ENCODE measurements around the gene GNAZ.
A peak's percentile ranks its signal among the peaks of the same experiment; 100 is the strongest.
"Not testable (repeated sequence)": the region's sequence is repeated elsewhere in the genome, so short reads cannot be mapped to it uniquely, and the experiment has no call there.

Gene GNAZ

GRCh38 chr22:23070418-23071229, at the start of gene GNAZ:
Gene GNAZ, plus strand, starts transcription at chr22:23070519. Its CDS starts 25,177 bp downstream, at chr22:23095696.
- peak in 6 of 14 donors; percentile 22 to 60 (median 50) for DNase-seq

DNA sequence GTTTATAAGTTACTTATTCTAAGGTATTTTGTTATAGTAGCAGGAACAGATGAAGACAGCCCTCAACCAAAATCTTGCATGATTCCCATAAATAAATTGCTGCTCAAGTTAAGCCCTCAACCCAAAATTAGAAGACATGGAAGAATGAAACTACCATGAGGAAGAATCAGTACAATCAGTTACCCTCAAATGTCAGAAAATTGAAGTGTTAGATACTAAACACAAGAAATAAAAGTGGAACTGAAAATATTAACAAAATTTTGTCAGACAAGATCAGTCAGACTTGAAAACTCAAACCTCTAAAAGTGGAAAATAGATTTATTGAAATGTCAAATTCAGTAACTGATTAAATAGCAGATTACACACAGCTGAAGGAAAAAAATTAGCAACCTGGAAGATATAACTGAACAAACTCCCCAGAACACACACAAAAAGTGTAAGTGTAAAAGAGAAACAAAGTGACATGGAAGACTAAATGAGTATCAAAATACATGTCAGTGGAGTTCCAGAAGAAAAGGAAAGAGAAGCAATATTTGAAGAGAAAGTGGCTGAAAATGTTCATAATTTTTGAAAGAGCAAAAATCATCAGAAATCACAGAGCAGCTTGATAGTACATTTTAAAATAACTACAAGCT, 49.5 kb upstream of the GNAZ start:
- DNase-seq, result no peak

- DNase-seq, result not testable (repeated sequence)
These were observed 48.5 kb upstream of the GNAZ start for GRCh38 chr22:23021660-23022353.

- DNase-seq, result no peak
These were observed 47.0 kb upstream of the GNAZ start for GRCh38 chr22:23023294-23023693.

DNA sequence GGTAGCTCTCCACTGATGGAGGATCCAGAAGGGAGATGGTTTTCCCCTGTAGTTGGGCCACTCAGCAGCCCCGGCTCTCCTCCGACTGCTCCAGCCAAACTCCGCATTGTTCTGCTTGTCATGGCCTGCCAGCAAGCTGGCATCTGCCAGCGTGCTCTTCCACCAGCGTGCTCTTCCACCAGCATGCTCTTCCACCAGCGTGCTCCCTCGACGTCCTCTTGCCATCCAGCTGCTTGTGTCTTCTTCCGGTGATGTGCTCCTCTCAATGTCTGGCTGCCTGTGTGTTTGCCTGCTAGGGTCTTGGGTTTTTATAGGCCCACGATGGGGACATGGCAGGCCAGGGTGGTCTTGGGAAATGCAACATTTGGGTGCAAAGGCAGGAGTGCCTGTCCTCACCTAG, 43.5 kb upstream of the GNAZ start:
- DNase-seq, result no peak

DNA sequence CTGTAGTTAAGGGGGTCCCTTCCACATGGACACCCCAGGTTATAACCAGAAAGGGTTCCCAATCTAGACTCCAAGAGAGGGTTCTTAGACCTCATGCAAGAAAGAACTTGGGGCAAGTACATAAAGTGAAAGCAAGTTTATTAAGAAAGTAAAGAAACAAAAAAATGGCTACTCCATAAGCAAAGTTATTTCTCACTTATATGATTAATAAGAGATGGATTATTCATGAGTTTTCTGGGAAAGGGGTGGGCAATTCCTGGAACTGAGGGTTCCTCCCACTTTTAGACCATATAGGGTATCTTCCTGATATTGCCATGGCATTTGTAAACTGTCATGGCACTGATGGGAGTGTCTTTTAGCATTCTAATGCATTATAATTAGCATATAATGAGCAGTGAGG, 42.5 kb upstream of the GNAZ start:
- not testable (repeated sequence) for DNase-seq

DNA sequence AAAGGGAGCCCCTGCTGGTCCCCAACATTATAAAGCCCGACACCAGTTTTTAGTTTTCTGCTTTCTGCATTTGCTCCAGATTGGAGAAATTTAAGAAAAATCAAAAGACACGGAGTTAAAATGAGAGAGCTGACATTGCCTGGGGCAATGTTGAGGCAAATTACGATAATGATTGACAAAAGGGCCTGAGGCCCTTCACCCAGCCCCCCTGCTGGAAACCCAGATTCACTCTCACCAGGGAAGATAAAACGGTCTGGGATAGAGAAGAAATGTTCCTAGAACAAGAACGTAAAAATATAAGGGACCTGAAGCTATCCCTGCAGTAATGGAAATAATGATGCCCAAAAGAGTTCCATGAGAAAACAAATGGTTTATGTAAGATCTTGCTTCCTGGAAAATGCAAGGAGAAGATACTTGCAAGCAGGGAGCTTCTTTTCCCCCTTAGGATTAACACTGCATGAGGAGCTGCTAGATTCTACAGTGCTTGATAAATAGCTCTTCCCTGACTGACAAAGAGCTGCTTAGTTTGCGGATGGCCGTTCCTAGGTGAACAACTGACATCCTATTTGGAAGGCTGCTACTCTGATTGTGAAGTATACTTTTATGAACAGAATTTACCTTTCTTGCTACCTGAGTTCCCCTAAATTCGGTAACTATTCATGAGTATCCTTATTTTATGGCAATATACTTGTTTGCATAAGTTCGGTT, 40.6 kb upstream of the GNAZ start:
- no peak for DNase-seq

DNA sequence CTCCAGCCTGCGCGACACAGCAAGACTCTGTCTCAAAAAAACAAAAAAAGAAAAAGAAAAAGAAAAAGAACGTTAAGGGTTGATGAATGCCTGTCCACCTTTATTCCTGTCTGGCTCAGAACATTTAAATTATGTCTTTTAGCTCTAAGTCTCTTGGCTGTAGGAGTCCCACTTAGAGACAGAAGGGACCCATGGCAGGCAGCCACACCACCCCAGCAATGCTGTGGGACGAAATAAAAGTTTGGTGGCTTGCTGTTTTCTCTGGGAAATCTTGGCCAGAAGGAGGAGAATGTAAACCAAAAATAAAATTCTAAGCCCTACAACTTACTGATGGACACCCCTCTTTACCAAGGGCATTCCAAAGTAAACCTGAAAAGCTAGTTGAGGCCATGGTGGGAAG, 38.9 kb upstream of the GNAZ start:
- DNase-seq, result no peak

GRCh38 chr22:23031786-23032185, 38.5 kb upstream of the GNAZ start:
- DNase-seq, result no peak

DNA sequence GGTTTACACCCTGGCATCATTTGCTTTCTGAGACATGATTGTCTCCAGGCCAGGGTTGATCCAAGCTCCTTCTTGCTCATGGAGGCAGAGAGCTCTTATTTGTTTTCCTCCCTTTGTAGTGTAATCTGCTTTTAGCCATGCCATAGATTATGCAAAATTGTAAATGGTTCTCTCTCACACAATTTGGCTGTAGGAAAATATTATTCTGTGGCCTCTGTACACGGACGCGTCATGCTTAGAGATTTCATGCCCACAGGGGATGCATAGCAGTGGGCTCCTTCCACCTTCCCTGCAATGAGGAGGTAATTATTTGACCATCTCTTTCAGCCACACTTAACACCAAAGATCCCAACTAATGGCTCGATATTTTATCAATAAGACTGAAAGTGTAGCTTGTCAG, 37.7 kb upstream of the GNAZ start:
- DNase-seq, result no peak

DNA sequence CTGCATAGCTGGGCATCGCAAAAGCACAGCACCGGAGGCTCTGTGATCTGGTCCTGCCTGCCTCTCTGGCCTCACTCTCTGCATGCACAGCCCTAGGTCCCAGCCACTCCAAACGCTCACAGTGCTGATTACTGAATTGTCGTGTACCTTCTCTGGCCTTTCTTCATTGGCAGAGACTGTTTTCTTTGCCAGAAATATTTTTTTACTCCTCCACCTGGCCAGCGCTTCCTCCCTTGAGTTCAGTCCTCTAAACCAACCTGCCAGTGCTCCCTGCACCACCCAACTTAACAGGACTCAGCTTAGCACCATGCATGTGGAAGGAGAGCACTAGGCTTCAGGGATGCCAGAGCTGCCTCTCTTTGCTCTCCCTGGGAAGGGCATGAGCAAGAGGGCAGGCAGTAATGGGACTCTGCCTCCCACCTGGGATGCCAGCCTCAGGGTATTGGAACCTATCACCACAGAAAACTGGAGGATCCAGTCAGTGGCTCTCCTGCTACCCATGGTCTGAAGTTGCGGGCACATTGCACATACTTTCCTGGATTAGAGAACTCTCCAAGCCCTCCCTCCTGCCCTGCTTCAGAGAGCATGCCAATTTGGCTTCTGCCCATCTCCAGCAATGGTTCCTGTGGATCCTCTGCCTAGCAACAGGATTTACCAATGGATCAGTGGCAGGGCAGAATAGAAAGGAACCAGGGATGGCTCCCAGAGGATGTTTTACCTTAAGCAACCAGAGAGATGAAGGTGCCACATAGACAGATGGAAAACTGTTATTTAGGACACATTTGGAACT, 37.0 kb upstream of the GNAZ start:
- DNase-seq, result peak in 6 of 14 donors; percentile 3 to 79 (median 17)

- DNase-seq, result no peak
These were observed 35.4 kb upstream of the GNAZ start for GRCh38 chr22:23034621-23035556.

DNA sequence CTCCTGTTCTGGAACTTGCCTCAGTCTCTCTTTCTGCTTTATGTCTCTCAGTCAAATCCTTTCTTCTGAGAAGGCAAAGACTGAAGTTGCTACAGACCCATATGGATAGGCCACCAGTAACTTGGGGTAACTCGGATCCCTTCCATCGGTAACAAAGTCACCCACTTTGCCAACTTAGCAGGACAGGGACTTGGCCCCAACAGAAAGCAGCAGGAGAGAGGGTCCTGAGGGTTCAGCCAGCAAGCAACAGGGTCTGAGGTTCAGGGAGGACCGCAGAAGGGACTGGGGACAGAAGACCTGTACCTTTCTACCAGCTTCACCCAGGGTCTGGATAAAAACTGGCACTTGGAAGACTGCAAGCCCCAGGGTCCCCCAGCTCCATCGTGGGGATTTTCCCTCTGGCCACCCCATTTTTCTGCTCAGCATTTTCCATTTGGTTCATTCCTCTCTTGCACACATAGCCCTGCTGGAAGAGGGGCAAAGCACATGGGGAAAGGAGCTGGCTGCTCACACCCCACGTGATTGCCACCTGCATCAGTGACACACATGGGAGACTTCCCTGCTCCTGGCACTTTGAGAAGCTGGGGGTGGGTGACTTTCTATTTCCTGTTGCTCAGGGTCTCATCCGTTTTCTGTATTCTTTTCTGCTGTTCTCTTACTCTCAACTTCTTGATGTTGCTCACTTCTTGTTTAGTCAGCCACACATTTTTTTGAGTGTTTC, 34.6 kb upstream of the GNAZ start:
- no peak for DNase-seq

DNA sequence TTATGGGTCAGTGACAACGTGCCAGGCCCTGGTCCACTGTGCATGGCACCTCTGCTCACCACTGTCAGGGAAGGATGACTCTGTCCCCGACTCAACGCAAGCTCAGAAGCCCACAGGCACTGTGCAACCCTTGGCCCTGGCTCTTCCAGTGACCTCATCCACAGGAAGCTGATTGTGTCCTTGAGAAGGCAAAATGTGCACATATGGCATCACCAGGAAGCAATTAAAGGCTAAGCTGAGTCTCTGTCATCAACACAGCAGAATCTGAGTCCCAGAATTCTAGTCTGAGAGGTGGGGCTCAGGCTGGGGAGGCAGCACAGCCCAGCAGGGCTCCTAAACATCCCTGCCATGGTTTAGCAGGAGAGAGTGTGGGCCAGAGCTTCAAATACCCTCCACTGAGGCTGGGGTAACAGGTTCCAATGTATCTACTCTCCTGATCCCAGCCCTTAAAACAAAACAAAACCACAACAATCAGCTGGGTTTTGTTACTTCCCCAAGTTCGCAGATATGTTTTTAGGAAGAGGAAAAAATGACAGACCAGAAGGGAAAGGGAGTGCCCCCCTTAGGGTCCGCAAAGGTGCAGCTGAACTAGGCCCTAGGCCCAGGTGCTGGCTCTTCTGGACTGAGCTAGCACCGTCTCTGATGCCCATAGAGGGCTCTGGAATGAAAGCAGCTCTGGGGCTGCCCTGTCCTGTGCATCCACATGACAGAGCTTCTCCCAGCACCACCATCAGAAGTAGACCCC, 33.5 kb upstream of the GNAZ start:
- DNase-seq, result peak in 1 of 14 donors; percentile 81

DNA sequence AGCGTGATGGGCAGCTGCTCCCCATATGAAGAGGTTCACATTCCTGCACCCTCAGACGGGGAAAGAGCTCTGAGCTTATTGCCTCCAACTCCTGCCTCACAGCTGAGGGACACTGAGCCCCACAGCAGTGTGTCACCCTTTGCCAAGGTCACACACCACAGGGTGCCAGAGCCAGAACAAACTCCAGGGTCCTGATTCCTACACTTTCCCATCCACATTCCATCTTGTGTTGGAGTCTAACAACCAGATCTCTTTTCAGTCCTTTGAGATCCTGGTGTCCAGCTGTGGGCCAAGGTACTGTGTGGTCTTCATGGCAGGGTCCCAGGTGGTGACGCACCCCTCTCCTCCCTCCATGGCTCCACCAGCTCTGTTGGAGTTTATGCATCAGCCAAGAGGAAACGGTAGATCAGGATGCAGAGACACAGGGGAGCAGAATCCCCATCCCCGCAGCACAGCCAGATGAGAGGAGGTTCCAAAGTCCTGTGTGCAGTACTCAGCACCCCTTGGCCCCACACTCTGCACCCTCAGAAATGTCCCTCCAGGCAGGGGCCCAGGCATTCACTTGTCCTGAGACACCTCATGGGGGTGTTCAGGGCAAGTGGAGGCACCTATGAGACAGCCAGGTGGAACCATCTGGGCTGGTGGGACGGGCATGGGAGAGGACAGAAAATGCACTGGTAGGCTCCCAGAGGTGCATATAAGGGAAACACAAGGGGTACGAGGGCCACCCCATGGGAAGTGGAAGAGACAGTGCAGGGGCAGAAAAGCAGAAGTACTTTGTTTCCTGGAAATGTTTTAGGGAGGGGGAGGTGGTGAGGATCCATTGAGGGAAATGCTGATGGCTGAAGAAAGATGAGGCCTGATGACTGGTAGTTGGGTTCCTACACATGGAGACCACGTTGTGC, 32.6 kb upstream of the GNAZ start:
- no peak for DNase-seq

GRCh38 chr22:23038334-23038642, 32.0 kb upstream of the GNAZ start:
- DNase-seq, result no peak

DNA sequence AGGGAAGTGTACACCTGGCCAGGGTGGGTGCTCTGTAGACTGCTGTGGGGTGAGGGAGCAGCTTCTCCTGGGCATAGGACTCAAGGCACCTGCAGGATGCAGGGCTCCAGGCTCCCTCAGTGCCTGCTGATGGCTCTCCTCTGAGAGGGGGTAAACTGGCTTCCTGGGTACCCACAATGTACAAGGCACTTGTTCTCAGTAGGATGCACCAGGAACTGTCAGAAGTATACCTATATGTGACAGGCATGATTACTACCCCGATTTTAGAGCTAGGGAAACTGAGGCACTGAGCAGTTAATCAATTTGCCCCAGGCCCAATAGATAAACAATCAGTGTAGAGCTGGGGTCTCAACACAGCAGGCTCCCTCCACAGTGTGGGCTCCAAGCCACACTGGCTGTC, 31.4 kb upstream of the GNAZ start:
- DNase-seq, result no peak

GRCh38 chr22:23042179-23042578, 28.1 kb upstream of the GNAZ start:
- DNase-seq, result no peak

All from C1 segment of cervical spinal cord (tissue), 14 donors.